ENCODE data around the gene RALGAPA2. TPM values are rescaled to one million over a fixed set of nuclear protein-coding genes. Genes with fewer than 3 reads are reported as not detected.

The RALGAPA2 gene
- total and polyA plus RNA-seq, 2 of the 13 experiments (the other 11 are each of a cell fraction or from before 2014, with no cell fraction given), result 13.8 to 17.7 TPM

GRCh38 chr20:20585146-20585545, 127.3 kb downstream of the RALGAPA2 start:
- no peak for DNase-seq (ENCODE audit: low spot score)
- no peak for FAIRE-seq
- 94% methylated on average over 1 of the region's 1 CpG for WGBS (ENCODE audit: low lambda C conversion rate)
- Histone ChIP-seq H2AFZ (ENCODE audit: low read length) (no peak overlapping the region), H3K9ac (ENCODE audit: insufficient read depth, low read depth, low read length) (no peak overlapping the region), H4K20me1 (ENCODE audit: insufficient read depth, low read length) (no peaks in the 10 kb centered on the region), H3K27me3 (ENCODE audit: control insufficient read depth in 1 of 2, insufficient read depth in 2 of 2, low read length in 2 of 2) (no peaks in the 10 kb centered on the region), H3K9me3 (ENCODE audit: low read length) (no peaks in the 10 kb centered on the region), H3K27ac (ENCODE audit: extremely low read length, insufficient read depth, low read length) (no peak overlapping the region), H3K4me3 (replicated peaks in 1 of 3; ENCODE audit: insufficient read depth in 1 of 3, low read depth in 2 of 3, low read length in 3 of 3) (no peak overlapping the region), H3K36me3 (replicated peaks in 1 of 2; ENCODE audit: control insufficient read depth in 1 of 2, insufficient read depth in 2 of 2, low read length in 2 of 2) (peaks cover 11 to 35% of the 10 kb centered on the region in 2 experiments), H3K4me2 (ENCODE audit: low read depth, low read length) (no peak overlapping the region), H3K79me2 (ENCODE audit: insufficient read depth, low read length) (no peaks in the 10 kb centered on the region), H3K4me1 (ENCODE audit: insufficient read depth, low read length) (0 out of 2 replicates have a peak, but pooled peaks cover 4% of the 10 kb centered on the region)
- in situ Hi-C loops (cut with HindIII; ENCODE audit: extremely low pct_ligation_motif_present, low pct_unique_long_range_greater_than_20kb) (no loop called here), intact Hi-C loops (cut with micrococcal nuclease; ENCODE audit: unreplicated experiment) (no loop called here)
- ATAC-seq, result no peak
- TF ChIP-seq ZNF572 (CRISPR knock-in tag; IDR thresholded peaks at IDR 0.05) (no peak), MED8 (CRISPR knock-in tag; IDR thresholded peaks at IDR 0.05; ENCODE audit: insufficient replicate concordance) (no peak), ZNF207 (IDR thresholded peaks at IDR 0.05; ENCODE audit: borderline replicate concordance) (no peak), ZNF781 (CRISPR knock-in tag; IDR thresholded peaks at IDR 0.05; ENCODE audit: borderline replicate concordance, not compliant biosample characterization) (no peak), ZFP41 (CRISPR knock-in tag; IDR thresholded peaks at IDR 0.05; ENCODE audit: borderline replicate concordance) (no peak), RBM22 (optimal IDR thresholded peaks at IDR 0.05; ENCODE audit: low read length) (no peak), MAZ (IDR thresholded peaks at IDR 0.05; ENCODE audit: borderline replicate concordance, low read depth, low read length) (no peak), MAZ (CRISPR knock-in tag; IDR thresholded peaks at IDR 0.05; ENCODE audit: low read depth) (no peak), U2AF2 (IDR thresholded peaks at IDR 0.05; ENCODE audit: low read depth, low read length) (no peak)
- ChIA-PET POLR2A (no interaction called here), CTCF (ENCODE audit: low intra/inter-chr PET ratio, low total read pairs) (no interaction called here)
- no TSS peak for BruUV-seq (replicated peaks)

GRCh38 chr20:20582734-20583133, 129.7 kb downstream of the RALGAPA2 start:
- H3K79me2 ChIP-seq (ENCODE audit: insufficient read depth, low read length), result no peaks in the 10 kb centered on the region
- H4K20me1 ChIP-seq (ENCODE audit: insufficient read depth, low read length), result no peaks in the 10 kb centered on the region
- no peak overlapping the region for H3K4me2 ChIP-seq (ENCODE audit: low read depth, low read length)
- H2AFZ ChIP-seq (ENCODE audit: low read length), result no peak overlapping the region
- H3K27ac ChIP-seq (ENCODE audit: extremely low read length, insufficient read depth, low read length), result no peak overlapping the region
- no peak overlapping the region for H3K4me3 ChIP-seq (replicated peaks in 1 of 3; ENCODE audit: insufficient read depth in 1 of 3, low read depth in 2 of 3, low read length in 3 of 3)
- ChIA-PET CTCF (ENCODE audit: low intra/inter-chr PET ratio, low total read pairs) (no interaction called here), POLR2A (no interaction called here)
- DNase-seq (ENCODE audit: low spot score) (no peak), ATAC-seq (no peak), FAIRE-seq (no peak)
- intact Hi-C loops (cut with micrococcal nuclease; ENCODE audit: unreplicated experiment) (no loop called here), in situ Hi-C loops (cut with HindIII; ENCODE audit: extremely low pct_ligation_motif_present, low pct_unique_long_range_greater_than_20kb) (no loop called here)
- BruUV-seq (replicated peaks), result no TSS peak
- TF ChIP-seq KDM5A (IDR thresholded peaks at IDR 0.05; ENCODE audit: borderline replicate concordance, low read length) (no peak), CBX5 (CRISPR knock-in tag; IDR thresholded peaks at IDR 0.05; ENCODE audit: borderline replicate concordance) (no peak), ZNF639 (CRISPR knock-in tag; conservative IDR thresholded peaks at IDR 0.05) (no peak), RBM39 (IDR thresholded peaks at IDR 0.05; ENCODE audit: low read depth, low read length, poor library complexity, severe bottlenecking) (no peak), AGO1 (IDR thresholded peaks at IDR 0.05; ENCODE audit: low read depth, low read length, poor library complexity, severe bottlenecking) (no peak), ZNF589 (CRISPR knock-in tag; conservative IDR thresholded peaks at IDR 0.05) (no peak), ADNP (CRISPR knock-in tag; IDR thresholded peaks at IDR 0.05) (no peak)
- peaks cover 11 to 27% of the 10 kb centered on the region in 2 experiments for H3K36me3 ChIP-seq (replicated peaks in 1 of 2; ENCODE audit: control insufficient read depth in 1 of 2, insufficient read depth in 2 of 2, low read length in 2 of 2)
- 0 out of 2 replicates have a peak, but pooled peaks cover 4% of the 10 kb centered on the region for H3K4me1 ChIP-seq (ENCODE audit: insufficient read depth, low read length)
- H3K27me3 ChIP-seq (ENCODE audit: control insufficient read depth in 1 of 2, insufficient read depth in 2 of 2, low read length in 2 of 2), result no peaks in the 10 kb centered on the region
- no peak overlapping the region for H3K9ac ChIP-seq (ENCODE audit: insufficient read depth, low read depth, low read length)
- no peaks in the 10 kb centered on the region for H3K9me3 ChIP-seq (ENCODE audit: low read length)
- WGBS (ENCODE audit: low lambda C conversion rate), result 98% methylated on average over 2 of the region's 2 CpGs

All from HepG2 (cell line).